Smooth muscle cell (in vitro differentiated cells): Measurements from ENCODE around the gene DAP. TPM values are rescaled to one million over a fixed set of nuclear protein-coding genes. Genes with fewer than 3 reads are reported as not detected.

Experiments used
- DNase-seq: peaks from one replicate; lab custom pipeline; 2025; ENCODE audit not compliant: unreplicated experiment; lab: John Stamatoyannopoulos, UW
- H2AFZ ChIP-seq: fragments of 200-600 bp; sonication (generic); 2 replicates; pipeline ENCODE4 v1.6.0; 2016; ENCODE audit warnings: antibody characterized with exemption, low read depth, mild to moderate bottlenecking
- H3F3A ChIP-seq: fragments of 200-600 bp; sonication (generic); 2 replicates; pipeline ENCODE4 v1.6.0; 2017; ENCODE audit warnings: antibody characterized with exemption, low read depth
- H3K27ac ChIP-seq: fragments of 200-600 bp; sonication (generic); 2 replicates; pipeline ENCODE4 v1.5.1; 2016; ENCODE audit warnings: low read depth, mild to moderate bottlenecking
- H3K27me3 ChIP-seq: fragments of 200-600 bp; sonication (generic); 2 replicates; pipeline ENCODE4 v1.6.1; 2016; ENCODE audit warnings: low read depth, mild to moderate bottlenecking
- H3K36me3 ChIP-seq: fragments of 200-600 bp; sonication (generic); 2 replicates; pipeline ENCODE4 v1.5.1; 2016; ENCODE audit warnings: low read depth
- H3K4me1 ChIP-seq: fragments of 200-600 bp; sonication (generic); 2 replicates; pipeline ENCODE4 v1.5.1; 2016; ENCODE audit warnings: low read depth
- H3K4me2 ChIP-seq: fragments of 200-600 bp; sonication (generic); 2 replicates; pipeline ENCODE4 v1.6.0; 2016; ENCODE audit warnings: mild to moderate bottlenecking
- H3K4me3 ChIP-seq: fragments of 200-600 bp; sonication (generic); 2 replicates; pipeline ENCODE4 v1.5.1; 2016; ENCODE audit warnings: mild to moderate bottlenecking
- H3K79me2 ChIP-seq: fragments of 200-600 bp; sonication (generic); 2 replicates; pipeline ENCODE4 v1.6.0; 2016; ENCODE audit warnings: low read depth, mild to moderate bottlenecking
- H3K9ac ChIP-seq: fragments of 200-600 bp; sonication (generic); 2 replicates; pipeline ENCODE4 v1.6.0; 2016; ENCODE audit warnings: low read depth
- H3K9me3 ChIP-seq: fragments of 200-600 bp; sonication (generic); replicated peaks from 2 replicates; pipeline ENCODE4 v1.5.1; 2016; ENCODE audit warnings: low read depth
- H4K20me1 ChIP-seq: fragments of 200-600 bp; sonication (generic); 2 replicates; pipeline ENCODE4 v1.6.0; 2016; ENCODE audit warnings: low read depth
- WGBS: methylation state at CpG from one replicate; pipeline ENCODE4 v1.1.7; 2016; ENCODE audit warnings: low lambda C conversion rate; 5-methylcytosine and 5-hydroxymethylcytosine counted together
- polyA plus RNA-seq: library from polyadenylated mRNA; unstranded; fragments of >200 nt; fragmentation: Nextera tagmentation; extraction: Ambion mirVana; gene quantifications from 2 replicates; pipeline ENCODE4 v1.2.1, GENCODE V29; 2016
- total RNA-seq: library from RNA; depleted of rRNA; stranded (reverse); fragments of >200 nt; gene quantifications from 2 replicates; pipeline ENCODE4 v1.2.3, GENCODE V29; 2014
- TF ChIP-seq, protein P1 (sequence below): fragments of 200-600 bp; sonication (generic); IDR thresholded peaks from 2 replicates; pipeline ENCODE4 v1.5.1; 2017; ENCODE audit warnings: borderline replicate concordance, mild to moderate bottlenecking, antibody characterized with exemption; ENCODE audit not compliant: insufficient read depth, poor library complexity, severe bottlenecking

DAP gene
- total and polyA plus RNA-seq, 2 experiments from 2014 or later, result 52.3 to 190 TPM

- Histone ChIP-seq H4K20me1 (peaks cover 5% of the 10 kb centered on the region), H3K4me2 (no peak overlapping the region), H3K27ac (no peak overlapping the region), H3K4me1 (no peaks in the 10 kb centered on the region), H3K4me3 (no peak overlapping the region), H3K36me3 (no peaks in the 10 kb centered on the region), H3F3A (no peaks in the 10 kb centered on the region), H3K27me3 (no peaks in the 10 kb centered on the region), H3K9ac (no peak overlapping the region), H2AFZ (no peak overlapping the region), H3K79me2 (no peaks in the 10 kb centered on the region), H3K9me3 (no peaks in the 10 kb centered on the region)
- WGBS, result 90% methylated on average over 9 of the region's 9 CpGs
- DNase-seq, result no peak
- TF ChIP-seq, protein P1, sequence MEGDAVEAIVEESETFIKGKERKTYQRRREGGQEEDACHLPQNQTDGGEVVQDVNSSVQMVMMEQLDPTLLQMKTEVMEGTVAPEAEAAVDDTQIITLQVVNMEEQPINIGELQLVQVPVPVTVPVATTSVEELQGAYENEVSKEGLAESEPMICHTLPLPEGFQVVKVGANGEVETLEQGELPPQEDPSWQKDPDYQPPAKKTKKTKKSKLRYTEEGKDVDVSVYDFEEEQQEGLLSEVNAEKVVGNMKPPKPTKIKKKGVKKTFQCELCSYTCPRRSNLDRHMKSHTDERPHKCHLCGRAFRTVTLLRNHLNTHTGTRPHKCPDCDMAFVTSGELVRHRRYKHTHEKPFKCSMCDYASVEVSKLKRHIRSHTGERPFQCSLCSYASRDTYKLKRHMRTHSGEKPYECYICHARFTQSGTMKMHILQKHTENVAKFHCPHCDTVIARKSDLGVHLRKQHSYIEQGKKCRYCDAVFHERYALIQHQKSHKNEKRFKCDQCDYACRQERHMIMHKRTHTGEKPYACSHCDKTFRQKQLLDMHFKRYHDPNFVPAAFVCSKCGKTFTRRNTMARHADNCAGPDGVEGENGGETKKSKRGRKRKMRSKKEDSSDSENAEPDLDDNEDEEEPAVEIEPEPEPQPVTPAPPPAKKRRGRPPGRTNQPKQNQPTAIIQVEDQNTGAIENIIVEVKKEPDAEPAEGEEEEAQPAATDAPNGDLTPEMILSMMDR, result no peak
Observed at GRCh38 chr5:10673407-10673806, 87.6 kb downstream of the DAP start.

DNA sequence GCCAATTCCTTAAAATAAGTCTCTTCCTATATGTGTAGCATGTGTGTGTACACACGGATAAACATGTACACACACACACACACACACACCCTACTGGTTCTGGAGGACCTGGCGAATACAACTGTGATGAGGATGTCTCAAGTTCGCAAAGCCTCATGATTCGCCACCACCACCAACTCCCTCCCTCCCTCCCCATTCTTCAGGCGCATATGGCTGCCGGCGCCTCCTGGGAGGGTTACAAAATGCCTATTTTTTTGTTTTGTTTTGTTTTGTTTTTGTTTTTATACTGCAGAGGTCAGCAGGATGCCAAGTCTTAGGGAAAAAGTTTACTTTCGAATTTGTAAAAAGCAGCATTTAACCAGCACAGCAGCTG, 88.0 kb downstream of the DAP start:
- Histone ChIP-seq H3K36me3 (no peaks in the 10 kb centered on the region), H3K27me3 (no peaks in the 10 kb centered on the region), H3K4me3 (no peak overlapping the region), H3K4me2 (no peak overlapping the region), H3K9me3 (no peaks in the 10 kb centered on the region), H3K27ac (no peak overlapping the region), H4K20me1 (peaks cover 2% of the 10 kb centered on the region), H3K79me2 (no peaks in the 10 kb centered on the region), H3K9ac (no peak overlapping the region), H2AFZ (no peak overlapping the region), H3F3A (no peaks in the 10 kb centered on the region), H3K4me1 (no peaks in the 10 kb centered on the region)
- TF ChIP-seq, protein P1, result no peak
- no peak for DNase-seq
- WGBS, result 87% methylated on average over 8 of the region's 8 CpGs

GRCh38 chr5:10672146-10673016, 88.7 kb downstream of the DAP start:
- Histone ChIP-seq H3F3A (no peaks in the 10 kb centered on the region), H4K20me1 (no peaks in the 10 kb centered on the region), H3K27ac (no peak overlapping the region), H3K36me3 (no peaks in the 10 kb centered on the region), H3K27me3 (no peaks in the 10 kb centered on the region), H3K4me3 (no peak overlapping the region), H3K4me2 (no peak overlapping the region), H2AFZ (no peak overlapping the region), H3K79me2 (no peaks in the 10 kb centered on the region), H3K9me3 (no peaks in the 10 kb centered on the region), H3K4me1 (no peaks in the 10 kb centered on the region), H3K9ac (no peak overlapping the region)
- WGBS, result 97% methylated on average over 7 of the region's 7 CpGs
- TF ChIP-seq, protein P1, result no peak
- DNase-seq, result no peak
